ENCODE measurements around the gene TMC8.

DNA sequence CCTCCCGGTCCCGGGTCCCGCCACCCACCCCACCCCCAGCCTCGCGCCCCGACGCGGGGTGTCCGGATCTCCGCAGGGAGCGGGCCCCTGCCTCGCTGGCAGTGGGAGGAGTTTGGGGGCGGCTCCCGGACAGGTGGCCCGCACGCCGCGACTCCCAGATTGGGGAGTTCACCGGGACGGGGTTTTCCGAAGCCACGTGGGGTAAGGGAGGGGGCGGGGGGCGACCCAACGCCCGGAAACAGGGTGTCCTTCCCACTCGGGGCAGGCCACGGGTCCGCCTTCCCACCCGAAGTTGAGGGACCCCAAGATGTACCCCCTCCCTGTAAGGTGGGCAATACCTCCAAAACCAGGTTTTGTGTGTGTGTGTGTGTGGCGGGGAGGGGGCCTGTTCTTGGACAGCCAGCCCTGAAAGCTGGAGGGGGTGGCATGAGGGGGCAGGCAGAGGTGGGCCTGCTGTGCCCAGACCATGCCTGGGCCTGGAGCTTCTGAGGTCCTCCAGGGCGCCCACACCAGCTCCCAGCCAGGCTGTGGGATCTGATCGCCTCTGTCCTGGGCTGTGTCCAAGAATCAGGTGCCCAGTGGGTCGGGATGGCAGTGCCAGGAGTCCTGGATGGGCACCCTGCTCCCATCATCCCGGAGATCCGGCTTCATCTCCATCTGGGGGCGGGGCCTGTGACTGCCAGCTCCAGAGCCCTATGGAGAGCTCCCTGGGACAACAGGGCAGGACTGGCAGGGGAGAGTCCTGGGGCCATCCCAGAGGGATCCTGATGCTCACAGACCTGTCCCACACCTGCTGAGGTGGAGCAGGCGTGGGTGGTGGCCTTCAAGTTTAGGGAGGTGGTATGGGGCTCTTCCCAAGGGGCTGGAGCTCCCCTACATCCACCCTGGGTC lies 38.6 kb downstream of the TMC8 start:
- TF ChIP-seq, protein P1, sequence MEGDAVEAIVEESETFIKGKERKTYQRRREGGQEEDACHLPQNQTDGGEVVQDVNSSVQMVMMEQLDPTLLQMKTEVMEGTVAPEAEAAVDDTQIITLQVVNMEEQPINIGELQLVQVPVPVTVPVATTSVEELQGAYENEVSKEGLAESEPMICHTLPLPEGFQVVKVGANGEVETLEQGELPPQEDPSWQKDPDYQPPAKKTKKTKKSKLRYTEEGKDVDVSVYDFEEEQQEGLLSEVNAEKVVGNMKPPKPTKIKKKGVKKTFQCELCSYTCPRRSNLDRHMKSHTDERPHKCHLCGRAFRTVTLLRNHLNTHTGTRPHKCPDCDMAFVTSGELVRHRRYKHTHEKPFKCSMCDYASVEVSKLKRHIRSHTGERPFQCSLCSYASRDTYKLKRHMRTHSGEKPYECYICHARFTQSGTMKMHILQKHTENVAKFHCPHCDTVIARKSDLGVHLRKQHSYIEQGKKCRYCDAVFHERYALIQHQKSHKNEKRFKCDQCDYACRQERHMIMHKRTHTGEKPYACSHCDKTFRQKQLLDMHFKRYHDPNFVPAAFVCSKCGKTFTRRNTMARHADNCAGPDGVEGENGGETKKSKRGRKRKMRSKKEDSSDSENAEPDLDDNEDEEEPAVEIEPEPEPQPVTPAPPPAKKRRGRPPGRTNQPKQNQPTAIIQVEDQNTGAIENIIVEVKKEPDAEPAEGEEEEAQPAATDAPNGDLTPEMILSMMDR (IDR thresholded peaks at IDR 0.05; ENCODE audit: insufficient read depth, low read length, poor library complexity, severe bottlenecking) = no peak
- no peak for TF ChIP-seq EZH2phosphoT487 (conservative IDR thresholded peaks at IDR 0.05; ENCODE audit: low read length)
